K562 (cell line): ENCODE measurements around the gene GRIK1. TPM values are rescaled to one million over a fixed set of nuclear protein-coding genes. Genes with fewer than 3 reads are reported as not detected.
A peak's percentile ranks its signal among the peaks of the same experiment; 100 is the strongest.

Experiments used
- CBFA2T3 ChIP-seq: fragments of 450-650 bp; IDR thresholded peaks from 2 replicates; pipeline ENCODE4 v1.6.1; 2017
- FOXA1 ChIP-seq: fragments of 450-650 bp; IDR thresholded peaks from 2 replicates; pipeline ENCODE4 v1.6.1; 2016; ENCODE audit warnings: mild to moderate bottlenecking, borderline replicate concordance
- FOXK2 ChIP-seq, 2 experiments: fragments of 450-650 bp; IDR thresholded peaks in 1 of 2; conservative IDR thresholded peaks in 1 of 2; 2 replicates each; pipeline ENCODE4 v1.6.1; 2016; ENCODE audit warnings: low read depth in 2 of 2, mild to moderate bottlenecking in 1 of 2
- MEIS2 ChIP-seq: fragments of 450-650 bp; IDR thresholded peaks from 2 replicates; pipeline ENCODE4 v1.6.1; 2014; ENCODE audit warnings: mild to moderate bottlenecking; ENCODE audit not compliant: partially characterized antibody
- PCBP1 ChIP-seq: fragments of 200-400 bp; formaldehyde crosslinking; IDR thresholded peaks from 2 replicates; pipeline ENCODE4 v1.6.1; 2018; ENCODE audit warnings: mild to moderate bottlenecking, low read depth, low read length; ENCODE audit not compliant: poor library complexity, severe bottlenecking
- POLR2A ChIP-seq: fragments of 450-650 bp; conservative IDR thresholded peaks from 2 replicates; pipeline ENCODE4 v1.6.1; 2016
- SIN3B ChIP-seq: fragments of 450-650 bp; IDR thresholded peaks from 2 replicates; pipeline ENCODE4 v1.6.1; 2017; ENCODE audit warnings: low read depth, mild to moderate bottlenecking, moderate library complexity
- SP2 ChIP-seq: IDR thresholded peaks from 2 replicates; pipeline ENCODE4 v1.6.1; 2011; ENCODE audit warnings: mild to moderate bottlenecking, low read depth, low read length, moderate library complexity; ENCODE audit not compliant: poor library complexity, severe bottlenecking; ENCODE audit errors: extremely low read depth
- TRIM24 ChIP-seq, 2 experiments: fragments of 450-650 bp; IDR thresholded peaks; 2 replicates each; pipeline ENCODE4 v1.6.1; 2016
- U2AF2 ChIP-seq: fragments of 200-400 bp; formaldehyde crosslinking; optimal IDR thresholded peaks from 2 replicates; pipeline ENCODE3; 2017; ENCODE audit warnings: low read depth, mild to moderate bottlenecking, low read length
- XRCC3 ChIP-seq: fragments of 450-650 bp; IDR thresholded peaks from 2 replicates; pipeline ENCODE4 v1.6.1; 2017; ENCODE audit warnings: mild to moderate bottlenecking, moderate library complexity
- ZFX ChIP-seq: sonication (generic); formaldehyde crosslinking; IDR thresholded peaks from 2 replicates; pipeline ENCODE4 v1.8.0; 2022; ENCODE audit warnings: mild to moderate bottlenecking, missing genetic modification reagents, moderate library complexity
- ZKSCAN3 ChIP-seq: fragments of 250-450 bp; sonication (Bioruptor Pico); IDR thresholded peaks from 2 replicates; pipeline ENCODE4 v1.4.0; 2020
- ZNF431 ChIP-seq: sonication (generic); formaldehyde crosslinking; IDR thresholded peaks from 2 replicates; pipeline ENCODE4 v1.8.0; 2022; ENCODE audit warnings: mild to moderate bottlenecking, missing genetic modification reagents
- ZNF77 ChIP-seq: fragments of 250-450 bp; sonication (Bioruptor Pico); IDR thresholded peaks from 2 replicates; pipeline ENCODE4 v1.5.0; 2020
- ZNF79 ChIP-seq: fragments of 250-450 bp; sonication (Bioruptor Pico); IDR thresholded peaks from 2 replicates; pipeline ENCODE4 v1.4.0; 2020; ENCODE audit warnings: low read depth, mild to moderate bottlenecking, moderate library complexity
- polyA plus RNA-seq, 8 experiments: library from polyadenylated mRNA; depleted of rRNA in 4 of 8; stranded (reverse) in 5 of 8; unstranded in 3 of 8; fragments of >200 nt; fragmentation: Nextera tagmentation in 2 of 8; fragmentation: Illumina TruSeq in 1 of 8; extraction: Ambion mirVana in 2 of 8; extraction: Trizol in 1 of 8; gene quantifications; 2 replicates each; pipeline versions ENCODE4 v1.2.1 to v1.2.3, GENCODE V29; 2011 to 2014; ENCODE audit warnings: inconsistent platforms in 1 of 8, missing spikeins in 1 of 8
- total RNA-seq, 7 experiments: library from RNA; depleted of rRNA in 6 of 7; stranded (reverse); fragments of >200 nt in 6 of 7; fragmentation: Illumina TruSeq in 2 of 7; extraction: Trizol in 2 of 7; gene quantifications; 2 replicates each; pipeline versions ENCODE4 v1.2.1 to v1.2.3, GENCODE V29; 2011 to 2021; ENCODE audit warnings: low replicate concordance in 1 of 7
- TF ChIP-seq, protein P1 (sequence below): fragments of 450-650 bp; formaldehyde crosslinking; IDR thresholded peaks from 2 replicates; pipeline ENCODE4 v1.4.0; 2022; ENCODE audit warnings: missing genetic modification characterization
- TF ChIP-seq, protein P2 (sequence below), 2 experiments: fragments of 450-650 bp in 1 of 2; sonication (generic) in 1 of 2; formaldehyde crosslinking in 1 of 2; IDR thresholded peaks in 1 of 2; conservative IDR thresholded peaks in 1 of 2; 2 replicates each; pipeline versions ENCODE4 v1.6.1 to v1.8.1; 2016 to 2023; ENCODE audit warnings: mild to moderate bottlenecking in 2 of 2, moderate library complexity in 2 of 2, inconsistent platforms in 1 of 2, missing genetic modification reagents in 1 of 2
- TF ChIP-seq, protein P3 (sequence below): fragments of 450-650 bp; IDR thresholded peaks from 2 replicates; pipeline ENCODE4 v1.6.1; 2014; ENCODE audit warnings: low read depth, mild to moderate bottlenecking, moderate library complexity, borderline replicate concordance
- TF ChIP-seq, protein P4 (sequence below): sonication (generic); formaldehyde crosslinking; IDR thresholded peaks from 2 replicates; pipeline ENCODE4 v1.5.0; 2020; ENCODE audit warnings: missing genetic modification reagents
- TF ChIP-seq, protein P5 (sequence below): fragments of 250-450 bp; sonication (Bioruptor Pico); IDR thresholded peaks from 2 replicates; pipeline ENCODE4 v1.9.0; 2021; ENCODE audit warnings: mild to moderate bottlenecking, inconsistent platforms

GRIK1 gene
- total and polyA plus RNA-seq, 9 of the 15 experiments (the other 6 are each of a cell fraction or from before 2014, with no cell fraction given): 0.17 to 2.8 (median 0.53) TPM

DNA sequence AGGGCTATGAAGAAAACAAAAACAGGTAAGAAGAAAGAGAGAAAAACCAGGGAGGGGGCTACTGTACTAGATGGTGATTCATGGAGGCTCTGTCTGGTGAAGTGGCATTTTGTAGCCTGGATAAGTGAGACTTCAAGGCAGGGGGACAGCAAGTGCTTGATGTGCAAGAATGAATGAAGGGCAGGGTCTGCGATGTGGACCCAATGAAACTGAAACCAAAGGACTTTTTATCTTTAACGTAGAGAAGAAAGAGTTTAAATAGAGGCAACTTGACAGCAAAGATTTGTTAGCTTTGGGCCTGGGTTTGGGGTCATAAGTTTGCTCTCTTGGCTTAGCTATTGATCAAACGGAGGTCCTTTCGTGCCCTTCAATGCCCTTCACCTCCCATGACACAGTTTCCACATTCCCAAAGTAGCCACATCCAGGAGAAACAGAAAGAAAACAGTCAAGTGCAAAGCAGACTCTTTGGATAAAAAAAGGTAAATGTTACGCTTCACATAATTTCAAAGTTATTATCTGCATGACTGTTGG is 291.0 kb downstream of the GRIK1 start (continued):
- no peak for TF ChIP-seq TRIM24 (IDR thresholded peaks at IDR 0.05)
- no peak for TF ChIP-seq ZNF431 (CRISPR knock-in tag)
- no peak for TF ChIP-seq SIN3B
- TF ChIP-seq ZNF77 (CRISPR knock-in tag): no peak
- TF ChIP-seq ZKSCAN3 (CRISPR knock-in tag): no peak
- no peak for TF ChIP-seq U2AF2
- TF ChIP-seq, protein P1, sequence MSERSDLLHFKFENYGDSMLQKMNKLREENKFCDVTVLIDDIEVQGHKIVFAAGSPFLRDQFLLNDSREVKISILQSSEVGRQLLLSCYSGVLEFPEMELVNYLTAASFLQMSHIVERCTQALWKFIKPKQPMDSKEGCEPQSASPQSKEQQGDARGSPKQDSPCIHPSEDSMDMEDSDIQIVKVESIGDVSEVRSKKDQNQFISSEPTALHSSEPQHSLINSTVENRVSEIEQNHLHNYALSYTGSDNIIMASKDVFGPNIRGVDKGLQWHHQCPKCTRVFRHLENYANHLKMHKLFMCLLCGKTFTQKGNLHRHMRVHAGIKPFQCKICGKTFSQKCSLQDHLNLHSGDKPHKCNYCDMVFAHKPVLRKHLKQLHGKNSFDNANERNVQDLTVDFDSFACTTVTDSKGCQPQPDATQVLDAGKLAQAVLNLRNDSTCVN: no peak
- no peak for TF ChIP-seq POLR2A
- TF ChIP-seq SP2: no peak
- TF ChIP-seq XRCC3: no peak
- TF ChIP-seq CBFA2T3: no peak
- no peak for TF ChIP-seq FOXA1
- TF ChIP-seq, protein P2, sequence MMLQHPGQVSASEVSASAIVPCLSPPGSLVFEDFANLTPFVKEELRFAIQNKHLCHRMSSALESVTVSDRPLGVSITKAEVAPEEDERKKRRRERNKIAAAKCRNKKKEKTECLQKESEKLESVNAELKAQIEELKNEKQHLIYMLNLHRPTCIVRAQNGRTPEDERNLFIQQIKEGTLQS (IDR thresholded peaks at IDR 0.05): no peak
- TF ChIP-seq, protein P2 (CRISPR knock-in tag; conservative IDR thresholded peaks at IDR 0.05): no peak
- peak; percentile 44; the same call in 1 of the 2 replicates for TF ChIP-seq ZNF79 (CRISPR knock-in tag)
- TF ChIP-seq PCBP1: no peak
- TF ChIP-seq, protein P3, sequence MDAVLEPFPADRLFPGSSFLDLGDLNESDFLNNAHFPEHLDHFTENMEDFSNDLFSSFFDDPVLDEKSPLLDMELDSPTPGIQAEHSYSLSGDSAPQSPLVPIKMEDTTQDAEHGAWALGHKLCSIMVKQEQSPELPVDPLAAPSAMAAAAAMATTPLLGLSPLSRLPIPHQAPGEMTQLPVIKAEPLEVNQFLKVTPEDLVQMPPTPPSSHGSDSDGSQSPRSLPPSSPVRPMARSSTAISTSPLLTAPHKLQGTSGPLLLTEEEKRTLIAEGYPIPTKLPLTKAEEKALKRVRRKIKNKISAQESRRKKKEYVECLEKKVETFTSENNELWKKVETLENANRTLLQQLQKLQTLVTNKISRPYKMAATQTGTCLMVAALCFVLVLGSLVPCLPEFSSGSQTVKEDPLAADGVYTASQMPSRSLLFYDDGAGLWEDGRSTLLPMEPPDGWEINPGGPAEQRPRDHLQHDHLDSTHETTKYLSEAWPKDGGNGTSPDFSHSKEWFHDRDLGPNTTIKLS: peak; percentile 26; the same call in 1 of the 2 replicates
- TF ChIP-seq MEIS2: no peak
- no peak; the same call in 1 of the 2 replicates for TF ChIP-seq ZFX (CRISPR knock-in tag)
- TF ChIP-seq FOXK2 (conservative IDR thresholded peaks at IDR 0.05 in 1 of 2, IDR thresholded peaks at IDR 0.05 in 1 of 2; ENCODE audit: low read depth in 2 of 2): 0 out of 4 replicates have a peak, but pooled peaks of 1 of the 2 experiments have one; percentile 17
- TF ChIP-seq, protein P4, sequence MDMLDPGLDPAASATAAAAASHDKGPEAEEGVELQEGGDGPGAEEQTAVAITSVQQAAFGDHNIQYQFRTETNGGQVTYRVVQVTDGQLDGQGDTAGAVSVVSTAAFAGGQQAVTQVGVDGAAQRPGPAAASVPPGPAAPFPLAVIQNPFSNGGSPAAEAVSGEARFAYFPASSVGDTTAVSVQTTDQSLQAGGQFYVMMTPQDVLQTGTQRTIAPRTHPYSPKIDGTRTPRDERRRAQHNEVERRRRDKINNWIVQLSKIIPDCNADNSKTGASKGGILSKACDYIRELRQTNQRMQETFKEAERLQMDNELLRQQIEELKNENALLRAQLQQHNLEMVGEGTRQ (CRISPR knock-in tag): no peak
- TF ChIP-seq, protein P5, sequence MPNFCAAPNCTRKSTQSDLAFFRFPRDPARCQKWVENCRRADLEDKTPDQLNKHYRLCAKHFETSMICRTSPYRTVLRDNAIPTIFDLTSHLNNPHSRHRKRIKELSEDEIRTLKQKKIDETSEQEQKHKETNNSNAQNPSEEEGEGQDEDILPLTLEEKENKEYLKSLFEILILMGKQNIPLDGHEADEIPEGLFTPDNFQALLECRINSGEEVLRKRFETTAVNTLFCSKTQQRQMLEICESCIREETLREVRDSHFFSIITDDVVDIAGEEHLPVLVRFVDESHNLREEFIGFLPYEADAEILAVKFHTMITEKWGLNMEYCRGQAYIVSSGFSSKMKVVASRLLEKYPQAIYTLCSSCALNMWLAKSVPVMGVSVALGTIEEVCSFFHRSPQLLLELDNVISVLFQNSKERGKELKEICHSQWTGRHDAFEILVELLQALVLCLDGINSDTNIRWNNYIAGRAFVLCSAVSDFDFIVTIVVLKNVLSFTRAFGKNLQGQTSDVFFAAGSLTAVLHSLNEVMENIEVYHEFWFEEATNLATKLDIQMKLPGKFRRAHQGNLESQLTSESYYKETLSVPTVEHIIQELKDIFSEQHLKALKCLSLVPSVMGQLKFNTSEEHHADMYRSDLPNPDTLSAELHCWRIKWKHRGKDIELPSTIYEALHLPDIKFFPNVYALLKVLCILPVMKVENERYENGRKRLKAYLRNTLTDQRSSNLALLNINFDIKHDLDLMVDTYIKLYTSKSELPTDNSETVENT (CRISPR knock-in tag): no peak
